BJ (cell line): ENCODE results near the gene PUM1. TPM values are rescaled to one million over a fixed set of nuclear protein-coding genes. Genes with fewer than 3 reads are reported as not detected.
"Not testable (repeated sequence)": the region's sequence is repeated elsewhere in the genome, so short reads cannot be mapped to it uniquely, and the experiment has no call there.

Experiments used
- CTCF ChIA-PET: fragments of 350-600 bp; formaldehyde crosslinking; extraction: SDS; loops from one replicate; lab custom pipeline; 2021; ENCODE audit warnings: antibody characterized with exemption, inconsistent platforms; lab: Yijun Ruan, JAX
- POLR2A ChIA-PET: fragments of 300-600 bp; sonication (Branson Sonifier 250); formaldehyde crosslinking; extraction: SDS; loops from one replicate; lab custom pipeline; 2021; ENCODE audit warnings: antibody characterized with exemption; lab: Charles Lee
- DNase-seq: peaks from one replicate; pipeline ENCODE4 v3.0.0-alpha.2; 2011; ENCODE audit warnings: low read depth
- H3K27me3 ChIP-seq: 2 replicates; pipeline ENCODE4 v1.6.0; 2011; ENCODE audit warnings: low read length; ENCODE audit not compliant: control insufficient read depth, insufficient read depth
- H3K36me3 ChIP-seq: 2 replicates; pipeline ENCODE4 v1.5.1; 2011; ENCODE audit warnings: low read length; ENCODE audit not compliant: control insufficient read depth, insufficient read depth
- H3K4me3 ChIP-seq: 2 replicates; pipeline ENCODE4 v1.5.1; 2011; ENCODE audit warnings: low read depth, mild to moderate bottlenecking, control low read depth, low read length
- CTCF ChIP-seq: IDR thresholded peaks from 2 replicates; pipeline ENCODE4 v1.5.1; 2011; ENCODE audit warnings: low read depth, mild to moderate bottlenecking, control low read depth, inconsistent platforms, low read length, moderate library complexity; ENCODE audit not compliant: insufficient read depth
- polyA plus RNA-seq: library from polyadenylated mRNA; depleted of rRNA; stranded (reverse); fragments of >200 nt; gene quantifications from 2 replicates; pipeline ENCODE4 v1.2.3, GENCODE V29; 2011

PUM1 gene
- polyA plus RNA-seq, 1 experiment, result 66.9 TPM

DNA sequence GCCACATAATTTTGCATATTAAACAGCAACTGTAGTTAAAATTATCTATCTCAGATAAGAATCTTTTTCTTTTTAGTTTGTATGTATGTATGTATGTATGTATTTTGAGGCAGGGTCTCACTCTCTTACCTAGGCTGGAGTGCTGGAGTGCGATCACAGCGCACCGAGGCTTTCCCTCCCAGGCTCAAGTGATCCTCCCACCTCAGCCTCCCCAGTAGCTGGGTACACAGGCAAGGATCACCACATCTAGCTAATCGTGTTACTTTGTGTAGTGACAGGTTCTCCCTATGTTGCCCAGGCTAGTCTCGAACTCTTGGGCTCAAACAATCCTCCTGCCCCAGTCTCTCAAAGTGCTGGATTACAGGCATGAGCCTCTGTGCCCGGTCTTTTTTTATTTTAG, 30.5 kb upstream of the PUM1 start:
- DNase-seq, result no peak
- Histone ChIP-seq H3K36me3 (no peaks in the 10 kb centered on the region), H3K27me3 (no peaks in the 10 kb centered on the region), H3K4me3 (no peak overlapping the region)
- POLR2A ChIA-PET, result interaction anchor here (0.5 kb wide), 1 partner anchor 41 kb away, joined by 12 read pairs; no protein-coding TSS in a partner anchor
- CTCF ChIA-PET, result interaction anchor here (0.7 kb wide), 1 partner anchor 114 kb away, joined by 3 read pairs; no protein-coding TSS in a partner anchor
- TF ChIP-seq CTCF, result no peak

DNA sequence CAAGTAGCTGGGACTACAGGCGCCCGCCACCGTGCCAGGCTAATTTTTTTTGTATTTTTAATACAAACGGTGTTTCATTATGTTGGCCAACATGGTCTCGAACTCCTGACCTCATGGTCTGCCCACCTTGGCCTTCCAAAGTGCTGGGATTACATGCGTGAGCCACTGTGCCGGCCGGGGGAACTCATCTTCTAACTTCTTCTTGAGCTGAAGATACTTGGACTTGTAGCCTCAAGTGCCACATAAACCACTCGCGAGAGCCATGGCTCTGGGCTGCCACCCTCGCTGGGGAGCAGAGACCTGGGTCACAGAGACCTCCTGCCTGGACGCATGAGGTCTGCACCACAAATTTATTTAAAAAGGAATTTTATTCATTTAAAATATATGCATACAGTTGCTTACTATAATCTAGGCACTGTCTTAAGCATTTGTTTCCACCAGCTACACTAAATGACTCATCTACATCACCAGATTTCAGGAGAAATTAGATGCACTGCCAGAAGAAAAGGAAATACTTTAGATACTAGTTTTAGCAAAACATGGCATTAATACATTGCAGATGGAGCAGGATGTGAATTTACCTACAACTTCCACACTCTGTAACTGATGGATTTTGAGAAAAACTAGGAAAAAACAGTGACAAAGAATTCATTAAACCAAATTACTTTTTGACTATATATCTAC, 29.9 kb upstream of the PUM1 start:
- Histone ChIP-seq H3K27me3 (no peaks in the 10 kb centered on the region), H3K4me3 (no peak overlapping the region), H3K36me3 (no peaks in the 10 kb centered on the region)
- no peak for TF ChIP-seq CTCF
- peak; percentile 68 for DNase-seq
- CTCF ChIA-PET, result no interaction called here
- POLR2A ChIA-PET, result interaction anchor here (0.5 kb wide), 1 partner anchor 41 kb away, joined by 12 read pairs; no protein-coding TSS in a partner anchor

- POLR2A ChIA-PET, DNase-seq, H3K27me3 ChIP-seq, H3K4me3 ChIP-seq, H3K36me3 ChIP-seq: not testable (repeated sequence)
- CTCF ChIA-PET, result interaction anchor here (0.7 kb wide), 1 partner anchor 648 kb away, joined by 3 read pairs; no protein-coding TSS in a partner anchor
Measured at GRCh38 chr1:31088081-31088480, 22.6 kb upstream of the PUM1 start.

DNA sequence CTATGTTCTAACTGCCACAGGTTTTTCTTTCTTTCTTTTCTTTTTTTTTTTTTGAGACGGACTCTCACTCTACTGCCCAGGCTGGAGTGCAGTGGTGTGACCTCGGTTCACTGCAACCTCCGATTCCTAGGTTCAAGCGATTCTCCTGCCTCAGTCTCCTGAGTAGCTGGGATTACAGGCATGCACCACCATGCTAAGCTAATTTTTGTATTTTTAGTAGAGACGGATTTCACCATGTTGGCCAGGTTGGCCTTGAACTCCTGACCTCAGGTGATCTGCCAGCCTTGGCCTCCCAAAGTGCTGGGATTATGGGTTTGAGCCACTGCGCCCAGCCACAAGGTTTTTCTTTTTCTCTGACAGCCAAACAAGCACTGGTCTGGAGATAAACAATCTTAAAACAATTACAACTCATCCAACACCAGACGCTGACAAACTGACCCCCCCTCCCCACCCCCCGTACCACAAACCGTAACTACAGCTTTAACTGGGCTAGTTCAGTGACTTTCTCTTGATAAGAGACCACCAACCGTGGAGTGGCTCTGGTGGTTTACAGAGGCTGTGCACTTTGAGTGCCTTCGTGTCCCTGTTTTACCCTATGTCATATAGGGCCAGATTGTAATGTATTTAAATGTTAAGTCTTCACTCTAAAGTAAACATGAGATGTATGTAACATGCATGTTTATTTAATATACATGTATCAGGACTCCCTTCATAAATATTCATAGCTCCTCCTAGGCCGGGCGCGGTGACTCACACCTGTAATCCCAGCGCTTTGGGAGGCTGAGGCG, 19.5 kb upstream of the PUM1 start:
- no peaks in the 10 kb centered on the region for H3K36me3 ChIP-seq
- no peak for DNase-seq
- POLR2A ChIA-PET, result no interaction called here
- H3K27me3 ChIP-seq, result no peaks in the 10 kb centered on the region
- no peak overlapping the region for H3K4me3 ChIP-seq
- CTCF ChIA-PET, result interaction anchor here (0.6 kb wide), 1 partner anchor 77 kb away, joined by 4 read pairs; no protein-coding TSS in a partner anchor
- TF ChIP-seq CTCF, result no peak

GRCh38 chr1:31082385-31082784, 16.9 kb upstream of the PUM1 start:
- ChIA-PET POLR2A (no interaction called here), CTCF (no interaction called here)
- Histone ChIP-seq H3K36me3 (no peaks in the 10 kb centered on the region), H3K27me3 (no peaks in the 10 kb centered on the region), H3K4me3 (no peak overlapping the region)
- TF ChIP-seq CTCF, result no peak
- DNase-seq, result no peak
